Thyroid gland (tissue), 4 donors: ENCODE results near the gene ZNF648. TPM values are rescaled to one million over a fixed set of nuclear protein-coding genes. Genes with fewer than 3 reads are reported as not detected.
A peak's percentile ranks its signal among the peaks of the same experiment; 100 is the strongest.
"Not testable (repeated sequence)": the region's sequence is repeated elsewhere in the genome, so short reads cannot be mapped to it uniquely, and the experiment has no call there.

Experiments
- DNase-seq, 2 donors: peaks; one replicate each; pipeline ENCODE4 v3.0.0-alpha.2; 2019
- H3K27ac ChIP-seq, 3 donors: fragments of 200-600 bp; sonication (generic); 1 replicate in 2 of 3; 2 replicates in 1 of 3; pipeline ENCODE4 v1.5.1; 2016 to 2019; ENCODE audit warnings: mild to moderate bottlenecking in 1 of 3, moderate library complexity in 1 of 3
- H3K27me3 ChIP-seq: fragments of 200-600 bp; sonication (generic); one replicate; pipeline ENCODE4 v1.5.1; 2019
- H3K36me3 ChIP-seq, 2 donors: fragments of 200-600 bp; sonication (generic); one replicate each; pipeline ENCODE4 v1.5.1; 2016 to 2019
- H3K4me1 ChIP-seq, 2 donors: fragments of 200-600 bp; sonication (generic); one replicate each; pipeline ENCODE4 v1.5.1; 2017 to 2019
- H3K4me3 ChIP-seq, 3 donors: fragments of 200-600 bp; sonication (generic); replicated peaks in 1 of 3; 1 replicate in 2 of 3; 2 replicates in 1 of 3; pipeline ENCODE4 v1.5.1; 2016; ENCODE audit warnings: mild to moderate bottlenecking in 1 of 3
- H3K9me3 ChIP-seq: fragments of 200-600 bp; sonication (generic); one replicate; pipeline ENCODE4 v1.5.1; 2017
- POLR2A ChIP-seq, 2 donors: fragments of 450-650 bp; IDR thresholded peaks; one replicate each; pipeline ENCODE4 v1.6.1; 2017; ENCODE audit warnings: antibody characterized with exemption in 2 of 2, mild to moderate bottlenecking in 2 of 2, moderate library complexity in 1 of 2
- WGBS, 2 donors: methylation state at CpG; one replicate each; pipeline ENCODE4 v1.1.5; 2017; 5-methylcytosine and 5-hydroxymethylcytosine counted together
- intact Hi-C: fragments of 100-400 bp; cut with DNase I; formaldehyde crosslinking; loops from one replicate; pipeline ENCODE4 v1.15.1; 2023
- total RNA-seq, 4 donors: library from RNA; depleted of rRNA; stranded (reverse); fragments of >200 nt; gene quantifications; one replicate each; pipeline ENCODE4 v1.2.3, GENCODE V29; 2016
- TF ChIP-seq, protein P1 (sequence below), 6 experiments: fragments of 200-600 bp in 3 of 6; fragments of 450-650 bp in 3 of 6; sonication (generic) in 3 of 6; IDR thresholded peaks; one replicate each; pipeline ENCODE4 v1.5.1; 2016 to 2019; ENCODE audit warnings: antibody characterized with exemption in 6 of 6, mild to moderate bottlenecking in 2 of 6, inconsistent platforms in 1 of 6, moderate library complexity in 1 of 6

The ZNF648 gene
- total RNA-seq, 4 donors from 2014 or later, result 0.24 TPM; not detected in 3

DNA sequence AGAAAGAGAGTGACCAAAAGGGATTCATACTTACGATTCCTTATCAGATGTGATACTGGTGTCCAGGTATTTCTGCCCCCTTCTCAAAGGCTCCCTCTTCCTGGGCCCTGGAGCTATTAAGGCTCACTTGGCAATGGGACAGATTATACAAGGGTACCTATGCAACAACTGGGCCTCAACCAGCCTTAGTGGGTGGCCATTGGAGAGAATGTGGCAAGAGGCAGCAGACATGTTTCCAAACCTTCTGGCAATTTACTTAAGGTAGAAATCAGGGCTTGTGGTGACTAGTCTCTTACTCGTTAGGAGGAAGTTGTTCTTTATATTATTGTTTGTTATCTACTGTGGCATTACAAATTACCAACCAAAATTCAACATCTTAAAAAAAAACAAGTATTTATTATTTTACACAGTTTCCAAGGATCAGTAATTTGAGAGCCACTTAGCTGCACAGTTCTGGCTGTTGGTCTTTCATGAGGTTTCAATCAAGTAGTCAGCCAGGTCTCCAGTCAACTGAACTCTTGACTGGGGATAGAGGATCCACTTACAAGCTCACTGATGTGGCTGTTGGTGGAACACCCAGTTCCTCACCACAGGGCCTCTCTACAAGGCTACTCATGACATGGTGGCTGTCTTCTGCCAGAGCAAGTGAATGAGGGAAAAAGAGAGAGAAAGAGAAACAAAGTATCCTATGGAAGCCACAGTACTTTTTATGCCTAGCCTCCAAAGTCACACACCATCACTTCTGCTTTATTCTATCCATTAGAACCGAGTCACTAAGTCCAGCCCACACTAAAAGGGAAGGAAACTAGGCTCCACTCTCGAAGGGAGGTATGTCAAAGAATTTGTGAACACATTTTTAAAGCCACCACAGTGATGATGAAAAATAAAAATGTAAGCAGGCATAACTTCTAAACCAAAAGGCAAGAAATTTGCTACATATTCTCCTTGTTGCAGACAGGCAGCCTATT is 10.7 kb downstream of the ZNF648 start:
- peak; percentile 59 to 67 for DNase-seq
- Histone ChIP-seq H3K27me3 (no peaks in the 10 kb centered on the region), H3K9me3 (no peaks in the 10 kb centered on the region), H3K36me3 (no peaks in the 10 kb centered on the region), H3K4me3 (no peak overlapping the region), H3K4me1 (no peaks in the 10 kb centered on the region), H3K27ac (peak overlapping the region in 1 of 3 donors; percentile 30)
- intact Hi-C loops, result no loop called here
- WGBS, 2 donors, result 52 to 74% methylated on average over 4 of the region's 4 CpGs
- TF ChIP-seq, protein P1, sequence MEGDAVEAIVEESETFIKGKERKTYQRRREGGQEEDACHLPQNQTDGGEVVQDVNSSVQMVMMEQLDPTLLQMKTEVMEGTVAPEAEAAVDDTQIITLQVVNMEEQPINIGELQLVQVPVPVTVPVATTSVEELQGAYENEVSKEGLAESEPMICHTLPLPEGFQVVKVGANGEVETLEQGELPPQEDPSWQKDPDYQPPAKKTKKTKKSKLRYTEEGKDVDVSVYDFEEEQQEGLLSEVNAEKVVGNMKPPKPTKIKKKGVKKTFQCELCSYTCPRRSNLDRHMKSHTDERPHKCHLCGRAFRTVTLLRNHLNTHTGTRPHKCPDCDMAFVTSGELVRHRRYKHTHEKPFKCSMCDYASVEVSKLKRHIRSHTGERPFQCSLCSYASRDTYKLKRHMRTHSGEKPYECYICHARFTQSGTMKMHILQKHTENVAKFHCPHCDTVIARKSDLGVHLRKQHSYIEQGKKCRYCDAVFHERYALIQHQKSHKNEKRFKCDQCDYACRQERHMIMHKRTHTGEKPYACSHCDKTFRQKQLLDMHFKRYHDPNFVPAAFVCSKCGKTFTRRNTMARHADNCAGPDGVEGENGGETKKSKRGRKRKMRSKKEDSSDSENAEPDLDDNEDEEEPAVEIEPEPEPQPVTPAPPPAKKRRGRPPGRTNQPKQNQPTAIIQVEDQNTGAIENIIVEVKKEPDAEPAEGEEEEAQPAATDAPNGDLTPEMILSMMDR (IDR thresholded peaks at IDR 0.05), result no peak
- TF ChIP-seq POLR2A (IDR thresholded peaks at IDR 0.05), result no peak

DNA sequence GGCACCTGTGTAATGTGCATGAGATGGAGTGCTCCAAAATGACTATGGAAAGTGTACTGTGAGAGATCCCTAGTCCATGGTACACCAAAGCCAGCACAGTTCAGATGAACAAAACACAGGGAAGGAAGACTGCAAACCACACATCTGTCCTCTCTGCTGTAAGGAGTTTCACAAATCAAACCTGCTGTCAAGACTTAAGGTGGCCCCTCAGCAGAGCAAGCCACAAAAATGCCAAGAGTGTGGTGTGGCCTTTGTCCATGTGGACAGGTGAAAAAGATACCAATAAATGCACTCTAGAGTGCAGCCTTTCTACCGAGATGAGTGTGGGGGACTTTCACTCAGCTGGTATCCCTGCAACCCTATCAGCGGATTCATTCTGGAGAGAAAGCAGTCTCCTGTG is 12.9 kb downstream of the ZNF648 start:
- Histone ChIP-seq H3K36me3 (no peaks in the 10 kb centered on the region), H3K9me3 (no peaks in the 10 kb centered on the region), H3K27ac (no peak overlapping the region), H3K27me3 (no peaks in the 10 kb centered on the region), H3K4me3 (no peak overlapping the region), H3K4me1 (no peaks in the 10 kb centered on the region)
- intact Hi-C loops, result no loop called here
- TF ChIP-seq, protein P1 (IDR thresholded peaks at IDR 0.05), result no peak
- TF ChIP-seq POLR2A (IDR thresholded peaks at IDR 0.05), result no peak
- 82 to 93% methylated on average over 2 of the region's 2 CpGs for WGBS, 2 donors
- DNase-seq, result no peak

DNA sequence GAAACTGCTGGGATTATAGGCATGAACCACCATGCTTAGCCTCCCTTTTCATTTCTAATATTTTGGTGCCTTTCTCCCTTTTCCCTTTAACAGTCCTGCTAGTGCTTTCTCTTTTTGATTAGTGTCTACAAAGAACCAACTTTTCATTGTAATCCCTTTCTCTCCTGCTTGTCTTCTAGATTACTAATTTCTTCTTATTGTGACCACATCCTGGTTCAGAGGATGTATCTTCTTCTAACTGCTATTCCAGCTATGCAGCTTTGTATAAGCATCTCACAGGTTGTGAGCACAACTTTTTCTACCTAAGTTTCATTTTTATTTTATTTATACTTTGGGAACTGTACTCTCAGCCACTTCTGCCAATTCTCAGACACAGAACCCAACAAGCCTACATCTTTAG is 14.7 kb downstream of the ZNF648 start:
- Histone ChIP-seq H3K4me1 (no peaks in the 10 kb centered on the region), H3K27me3 (no peaks in the 10 kb centered on the region), H3K4me3 (no peak overlapping the region), H3K27ac (no peak overlapping the region), H3K36me3 (no peaks in the 10 kb centered on the region), H3K9me3 (no peaks in the 10 kb centered on the region)
- DNase-seq, result no peak
- intact Hi-C loops, result no loop called here
- TF ChIP-seq POLR2A (IDR thresholded peaks at IDR 0.05), result no peak
- TF ChIP-seq, protein P1 (IDR thresholded peaks at IDR 0.05), result no peak

DNA sequence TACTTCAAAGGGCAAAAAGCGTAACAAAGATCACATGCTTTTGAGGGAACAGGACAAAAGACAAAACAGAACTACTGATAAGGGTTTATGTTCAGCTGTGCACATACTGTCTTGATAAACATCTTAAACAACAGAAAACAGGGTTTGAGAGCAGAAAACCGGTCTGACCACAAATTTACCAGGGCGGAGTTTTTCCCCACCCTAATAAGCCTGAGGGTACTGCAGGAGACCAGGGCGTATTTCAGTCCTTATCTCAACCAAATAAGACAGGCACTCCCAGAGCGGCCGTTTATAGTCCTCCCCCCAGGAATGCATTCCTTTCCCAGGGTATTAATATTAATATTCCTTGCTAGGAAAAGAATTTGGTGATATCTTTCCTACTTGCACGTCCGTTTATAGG is 16.0 kb downstream of the ZNF648 start:
- H3K9me3 ChIP-seq, intact Hi-C loops, H3K27ac ChIP-seq, H3K4me1 ChIP-seq, H3K27me3 ChIP-seq, H3K36me3 ChIP-seq, H3K4me3 ChIP-seq, DNase-seq: not testable (repeated sequence)
- WGBS, 2 donors, result 90 to 91% methylated on average over 8 of the region's 8 CpGs

DNA sequence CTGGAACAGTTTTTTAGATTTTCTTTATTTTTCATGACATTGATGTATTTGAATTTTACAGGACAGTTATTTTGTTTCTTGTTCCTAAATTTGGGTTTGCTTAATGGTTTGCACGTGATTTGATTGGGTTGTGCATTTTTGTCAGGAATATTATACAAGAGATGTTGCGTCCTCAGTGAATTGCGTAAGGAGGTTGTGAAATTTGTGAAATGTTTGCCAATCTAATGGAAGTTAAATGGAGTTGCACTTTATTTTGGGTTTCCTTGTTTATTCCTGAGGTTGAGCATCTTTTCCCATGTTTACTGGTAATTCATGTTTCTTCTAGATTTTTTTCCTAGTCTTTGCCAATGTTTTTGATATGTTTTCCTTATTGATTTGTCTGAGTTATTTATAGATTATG is 19.9 kb downstream of the ZNF648 start:
- Histone ChIP-seq H3K4me1 (no peaks in the 10 kb centered on the region), H3K9me3 (no peaks in the 10 kb centered on the region), H3K27me3 (no peaks in the 10 kb centered on the region), H3K27ac (no peak overlapping the region), H3K4me3 (no peak overlapping the region), H3K36me3 (no peaks in the 10 kb centered on the region)
- intact Hi-C loops, result no loop called here
- 88 to 90% methylated on average over 3 of the region's 3 CpGs for WGBS, 2 donors
- DNase-seq, result no peak
- no peak for TF ChIP-seq POLR2A (IDR thresholded peaks at IDR 0.05)
- TF ChIP-seq, protein P1 (IDR thresholded peaks at IDR 0.05), result no peak
